CD8-positive, alpha-beta memory T cell (primary cell): ENCODE measurements around the gene USP9X. TPM values are rescaled to one million over a fixed set of nuclear protein-coding genes. Genes with fewer than 3 reads are reported as not detected.
A peak's percentile ranks its signal among the peaks of the same experiment; 100 is the strongest.
"Not testable (repeated sequence)": the region's sequence is repeated elsewhere in the genome, so short reads cannot be mapped to it uniquely, and the experiment has no call there.

Source experiments
- CTCF ChIA-PET: fragments of 350-600 bp; sonication (Branson Sonifier 250); formaldehyde crosslinking; loops from one replicate; lab custom pipeline; 2021; ENCODE audit warnings: antibody characterized with exemption; lab: Charles Lee
- POLR2A ChIA-PET: fragments of 350-600 bp; sonication (Branson Sonifier 250); formaldehyde crosslinking; loops from one replicate; lab custom pipeline; 2021; ENCODE audit warnings: antibody characterized with exemption; lab: Charles Lee
- DNase-seq, 5 donors: peaks; one replicate each; pipeline versions ENCODE4 v3.0.0 to v3.0.0-alpha.2; 2020 to 2022; ENCODE audit warnings: mixed read lengths in 1 of 5
- H3K27ac ChIP-seq: one replicate; pipeline ENCODE4 v1.7.0; 2013; ENCODE audit warnings: low read depth, mild to moderate bottlenecking, low read length, moderate library complexity
- H3K27me3 ChIP-seq: 2 replicates; pipeline ENCODE4 v1.7.0; 2013; ENCODE audit warnings: low read length, mild to moderate bottlenecking; ENCODE audit not compliant: insufficient read depth, poor library complexity, severe bottlenecking
- H3K36me3 ChIP-seq: 2 replicates; pipeline ENCODE4 v1.7.0; 2013; ENCODE audit warnings: mild to moderate bottlenecking, low read length, moderate library complexity; ENCODE audit not compliant: insufficient read depth
- H3K4me1 ChIP-seq: 2 replicates; pipeline ENCODE4 v1.7.0; 2013; ENCODE audit warnings: mild to moderate bottlenecking, low read length, moderate library complexity; ENCODE audit not compliant: insufficient read depth
- H3K4me3 ChIP-seq: 2 replicates; pipeline ENCODE4 v1.7.0; 2013; ENCODE audit warnings: mild to moderate bottlenecking, low read length
- H3K9me3 ChIP-seq: 2 replicates; pipeline ENCODE4 v1.7.0; 2013; ENCODE audit warnings: mild to moderate bottlenecking, low read length
- H3K27ac Mint-ChIP-seq, 8 donors: one replicate each; pipeline ENCODE4 v1.8.0; 2020 to 2021; ENCODE audit warnings: mixed read lengths in 8 of 8, mild to moderate bottlenecking in 6 of 8, inconsistent platforms in 3 of 8, moderate library complexity in 3 of 8
- H3K27me3 Mint-ChIP-seq, 2 donors: one replicate each; pipeline ENCODE4 v1.8.0; 2020 to 2021; ENCODE audit warnings: mixed read lengths in 2 of 2, mild to moderate bottlenecking in 1 of 2, moderate library complexity in 1 of 2
- H3K36me3 Mint-ChIP-seq, 3 donors: one replicate each; pipeline ENCODE4 v1.8.0; 2020 to 2021; ENCODE audit warnings: mixed read lengths in 3 of 3, inconsistent platforms in 1 of 3, mild to moderate bottlenecking in 1 of 3
- H3K4me1 Mint-ChIP-seq, 3 donors: one replicate each; pipeline ENCODE4 v1.8.0; 2020 to 2021; ENCODE audit warnings: mixed read lengths in 3 of 3, inconsistent platforms in 1 of 3, mild to moderate bottlenecking in 1 of 3
- H3K4me3 Mint-ChIP-seq, 7 donors: one replicate each; pipeline ENCODE4 v1.8.0; 2020 to 2021; ENCODE audit warnings: mixed read lengths in 7 of 7, mild to moderate bottlenecking in 6 of 7, moderate library complexity in 4 of 7, inconsistent platforms in 2 of 7
- H3K9me3 Mint-ChIP-seq, 5 donors: one replicate each; pipeline ENCODE4 v1.8.0; 2020 to 2022; ENCODE audit warnings: mixed read lengths in 5 of 5, mild to moderate bottlenecking in 3 of 5, moderate library complexity in 2 of 5, inconsistent platforms in 1 of 5
- polyA plus RNA-seq: library from polyadenylated mRNA; unstranded; fragments of 300-500 nt; fragmentation: Illumina TruSeq; gene quantifications from one replicate; pipeline ENCODE4 v1.2.3, GENCODE V29; 2021
- total RNA-seq, 2 experiments: library from RNA; stranded (reverse); gene quantifications; one replicate each; pipeline ENCODE4 v1.2.3, GENCODE V29; 2021

The USP9X gene
- total and polyA plus RNA-seq, 3 experiments from 2014 or later: 27.1 to 54.5 (median 53.7) TPM

DNA sequence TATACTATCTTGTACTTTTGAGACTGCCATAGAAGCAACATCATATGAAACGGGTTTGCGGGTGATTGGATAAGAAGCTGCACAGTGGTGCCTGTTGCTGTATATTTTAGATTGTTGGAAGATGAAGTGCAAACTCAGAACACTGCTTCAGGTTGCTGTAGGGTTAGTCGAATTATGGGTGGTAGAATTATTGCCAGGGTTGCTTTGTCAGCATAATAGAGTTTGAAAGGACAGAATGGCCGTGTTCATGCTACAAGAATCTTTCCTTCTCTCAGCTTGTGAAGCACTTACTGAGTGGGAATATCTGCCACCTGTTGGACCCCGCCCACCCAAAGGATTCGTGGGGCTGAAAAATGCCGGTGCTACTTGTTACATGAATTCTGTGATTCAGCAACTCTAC, 115.5 kb downstream of the USP9X start:
- Histone ChIP-seq H3K36me3 (no peaks in the 10 kb centered on the region), H3K27ac (no peak overlapping the region), H3K4me1 (no peaks in the 10 kb centered on the region), H3K4me3 (no peak overlapping the region), H3K27me3 (no peaks in the 10 kb centered on the region), H3K9me3 (no peaks in the 10 kb centered on the region)
- POLR2A ChIA-PET: no interaction called here
- Mint-ChIP-seq H3K4me3 (no peak overlapping the region), H3K27ac (no peak overlapping the region), H3K4me1 (peaks cover 0 to 3% (median 0%) of the 10 kb centered on the region in 3 donors), H3K27me3 (no peaks in the 10 kb centered on the region), H3K36me3 (peaks cover 42 to 67% (median 54%) of the 10 kb centered on the region in 3 donors), H3K9me3 (peaks cover 0 to 2% (median 0%) of the 10 kb centered on the region in 5 donors)
- CTCF ChIA-PET: no interaction called here
- DNase-seq: no peak

GRCh38 chrX:41209853-41210252, 124.6 kb downstream of the USP9X start:
- Mint-ChIP-seq H3K4me1 (no peaks in the 10 kb centered on the region), H3K27ac (no peak overlapping the region), H3K27me3 (no peaks in the 10 kb centered on the region), H3K4me3 (no peak overlapping the region), H3K36me3 (peaks cover 47 to 60% (median 59%) of the 10 kb centered on the region in 3 donors), H3K9me3 (peaks cover 0 to 42% (median 37%) of the 10 kb centered on the region in 5 donors)
- Histone ChIP-seq H3K36me3 (peaks cover 25% of the 10 kb centered on the region), H3K4me3 (no peak overlapping the region), H3K27ac (no peak overlapping the region), H3K27me3 (no peaks in the 10 kb centered on the region), H3K4me1 (no peaks in the 10 kb centered on the region), H3K9me3 (peaks cover 4% of the 10 kb centered on the region)
- ChIA-PET CTCF (no interaction called here), POLR2A (no interaction called here)
- DNase-seq: no peak

GRCh38 chrX:41224605-41225004, 139.4 kb downstream of the USP9X start:
- H3K27ac Mint-ChIP-seq: peak overlapping the region in 1 of 8 donors; percentile 81
- H3K36me3 Mint-ChIP-seq: peaks cover 14 to 70% (median 33%) of the 10 kb centered on the region in 3 donors
- Histone ChIP-seq H3K36me3 (peaks cover 14% of the 10 kb centered on the region), H3K4me1 (no peaks in the 10 kb centered on the region), H3K27ac (no peak overlapping the region), H3K9me3 (no peaks in the 10 kb centered on the region), H3K4me3 (no peak overlapping the region), H3K27me3 (no peaks in the 10 kb centered on the region)
- ChIA-PET CTCF (no interaction called here), POLR2A (no interaction called here)
- H3K4me3 Mint-ChIP-seq: no peak overlapping the region
- no peak for DNase-seq
- peaks cover 0 to 2% (median 0%) of the 10 kb centered on the region in 3 donors for H3K4me1 Mint-ChIP-seq
- H3K9me3 Mint-ChIP-seq: no peaks in the 10 kb centered on the region
- H3K27me3 Mint-ChIP-seq: no peaks in the 10 kb centered on the region

DNA sequence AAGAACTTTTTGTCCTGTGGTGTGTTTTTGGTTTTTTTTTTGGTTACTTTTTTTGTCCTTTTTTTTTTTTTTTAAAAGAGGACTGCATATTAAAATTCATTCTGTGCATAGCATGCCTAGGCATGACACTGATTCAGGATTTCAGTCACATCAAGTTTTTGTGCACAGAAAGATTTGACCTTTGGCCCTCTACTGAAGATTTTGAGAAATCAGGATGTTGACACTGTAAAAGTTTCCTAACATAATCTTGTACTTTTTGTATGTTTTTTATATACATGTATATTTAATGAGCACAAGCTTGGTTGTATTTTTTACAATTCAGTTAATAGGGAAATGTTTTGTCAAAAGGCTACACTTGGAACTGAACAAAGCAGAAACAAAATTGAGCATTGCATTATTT, 148.7 kb downstream of the USP9X start:
- no peaks in the 10 kb centered on the region for H3K4me1 ChIP-seq
- H3K27me3 Mint-ChIP-seq: peaks cover 0 to 3% of the 10 kb centered on the region in 2 donors
- no peak overlapping the region for H3K27ac ChIP-seq
- H3K27ac Mint-ChIP-seq: no peak overlapping the region
- no peak overlapping the region for H3K4me3 Mint-ChIP-seq
- peaks cover 0 to 38% (median 27%) of the 10 kb centered on the region in 3 donors for H3K36me3 Mint-ChIP-seq
- no peaks in the 10 kb centered on the region for H3K27me3 ChIP-seq
- peaks cover 0 to 4% (median 3%) of the 10 kb centered on the region in 3 donors for H3K4me1 Mint-ChIP-seq
- DNase-seq: no peak
- H3K9me3 ChIP-seq: no peaks in the 10 kb centered on the region
- peaks cover 5% of the 10 kb centered on the region for H3K36me3 ChIP-seq
- no peak overlapping the region for H3K4me3 ChIP-seq
- CTCF ChIA-PET: no interaction called here
- H3K9me3 Mint-ChIP-seq: no peaks in the 10 kb centered on the region
- POLR2A ChIA-PET: no interaction called here

DNA sequence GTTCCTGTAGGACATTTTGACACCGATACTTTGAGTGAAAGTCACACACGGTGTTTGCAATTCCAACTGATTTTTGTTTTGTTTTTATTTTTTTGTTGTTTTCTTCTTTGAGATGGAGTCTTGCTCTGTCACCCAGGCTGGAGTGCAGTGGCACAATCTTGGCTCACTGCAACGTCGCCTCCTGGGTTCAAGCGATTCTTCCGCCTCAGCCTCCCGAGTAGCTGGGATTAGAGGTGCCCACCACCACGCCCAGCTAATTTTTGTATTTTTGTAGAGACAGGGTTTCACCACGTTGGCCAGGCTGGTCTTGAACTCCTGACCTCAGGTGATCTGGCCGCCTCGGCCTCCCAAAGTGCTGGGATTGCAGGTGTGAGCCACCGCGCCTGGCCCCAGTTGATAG, 149.2 kb downstream of the USP9X start:
- H3K27ac ChIP-seq, H3K4me3 Mint-ChIP-seq, H3K27me3 ChIP-seq, H3K4me1 ChIP-seq, H3K9me3 ChIP-seq, H3K4me3 ChIP-seq, H3K36me3 ChIP-seq, CTCF ChIA-PET, H3K27me3 Mint-ChIP-seq, POLR2A ChIA-PET, H3K9me3 Mint-ChIP-seq, H3K4me1 Mint-ChIP-seq, DNase-seq: not testable (repeated sequence)
- peaks cover 0 to 34% (median 24%) of the 10 kb centered on the region in 3 donors for H3K36me3 Mint-ChIP-seq
- peak overlapping the region in 1 of 8 donors; percentile 85 for H3K27ac Mint-ChIP-seq

DNA sequence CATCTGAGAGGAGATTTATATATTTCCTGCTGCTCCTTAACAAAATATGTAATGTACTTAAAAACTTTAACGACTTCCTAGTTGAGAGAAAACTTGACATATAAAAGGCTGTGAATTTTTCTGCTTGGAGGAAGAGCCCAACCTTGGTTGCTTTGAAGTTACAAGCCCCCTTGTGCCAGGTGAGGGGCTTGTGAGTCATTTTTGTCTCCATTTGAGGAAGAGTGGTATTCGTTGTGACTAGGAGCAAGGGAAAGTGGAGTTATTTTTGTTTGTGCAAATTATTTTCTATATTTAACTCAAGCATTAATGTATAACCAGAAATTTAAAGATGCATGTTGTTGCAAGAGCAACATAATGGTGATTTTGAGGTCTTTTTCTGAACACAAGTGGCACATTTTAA, 149.7 kb downstream of the USP9X start:
- no peak overlapping the region for H3K27ac ChIP-seq
- POLR2A ChIA-PET: no interaction called here

GRCh38 chrX:41236629-41237028, 151.4 kb downstream of the USP9X start:
- Histone ChIP-seq H3K27ac (no peak overlapping the region), H3K27me3 (no peaks in the 10 kb centered on the region), H3K4me3 (no peak overlapping the region), H3K36me3 (no peaks in the 10 kb centered on the region), H3K9me3 (no peaks in the 10 kb centered on the region), H3K4me1 (no peaks in the 10 kb centered on the region)
- CTCF ChIA-PET: no interaction called here
- Mint-ChIP-seq H3K27me3 (peaks cover 0 to 3% of the 10 kb centered on the region in 2 donors), H3K27ac (no peak overlapping the region), H3K9me3 (no peaks in the 10 kb centered on the region), H3K4me3 (no peak overlapping the region), H3K36me3 (peaks cover 0 to 20% (median 19%) of the 10 kb centered on the region in 3 donors), H3K4me1 (peaks cover 0 to 4% (median 3%) of the 10 kb centered on the region in 3 donors)
- no peak for DNase-seq
- POLR2A ChIA-PET: no interaction called here

More for the DNA sequence above, 149.7 kb downstream of the USP9X start:
- peak overlapping the region in 1 of 8 donors; percentile 75 for H3K27ac Mint-ChIP-seq
- peaks cover 0 to 31% (median 23%) of the 10 kb centered on the region in 3 donors for H3K36me3 Mint-ChIP-seq
- no peak for DNase-seq
- no peaks in the 10 kb centered on the region for H3K4me1 ChIP-seq
- CTCF ChIA-PET: no interaction called here
- H3K27me3 Mint-ChIP-seq: peaks cover 0 to 3% of the 10 kb centered on the region in 2 donors
- peaks cover 0 to 4% (median 3%) of the 10 kb centered on the region in 3 donors for H3K4me1 Mint-ChIP-seq
- H3K27me3 ChIP-seq: no peaks in the 10 kb centered on the region
- H3K36me3 ChIP-seq: peaks cover 5% of the 10 kb centered on the region
- H3K9me3 ChIP-seq: no peaks in the 10 kb centered on the region
- H3K9me3 Mint-ChIP-seq: no peaks in the 10 kb centered on the region
- no peak overlapping the region for H3K4me3 Mint-ChIP-seq
- no peak overlapping the region for H3K4me3 ChIP-seq

- H3K27me3 Mint-ChIP-seq: peaks cover 0 to 4% of the 10 kb centered on the region in 2 donors
- H3K27ac ChIP-seq: no peak overlapping the region
- CTCF ChIA-PET: no interaction called here
- POLR2A ChIA-PET: no interaction called here
- DNase-seq: no peak
- H3K9me3 Mint-ChIP-seq: no peaks in the 10 kb centered on the region
- no peaks in the 10 kb centered on the region for H3K36me3 Mint-ChIP-seq
- no peak overlapping the region for H3K4me3 ChIP-seq
- H3K4me1 Mint-ChIP-seq: peaks cover 0 to 4% (median 3%) of the 10 kb centered on the region in 3 donors
- peak overlapping the region in 1 of 8 donors; percentile 43 for H3K27ac Mint-ChIP-seq
- no peaks in the 10 kb centered on the region for H3K27me3 ChIP-seq
- H3K4me3 Mint-ChIP-seq: no peak overlapping the region
- H3K9me3 ChIP-seq: no peaks in the 10 kb centered on the region
- H3K4me1 ChIP-seq: no peaks in the 10 kb centered on the region
- H3K36me3 ChIP-seq: no peaks in the 10 kb centered on the region
Measured at GRCh38 chrX:41240509-41240908, 155.3 kb downstream of the USP9X start.
